M059J (cell line): Measurements from ENCODE around the gene HOXA1. TPM values are rescaled to one million over a fixed set of nuclear protein-coding genes. Genes with fewer than 3 reads are reported as not detected.

Experiments
- DNase-seq: peaks from one replicate; pipeline ENCODE4 v3.0.0-alpha.2; 2012; ENCODE audit warnings: low read depth
- total RNA-seq: library from RNA; depleted of rRNA; stranded (reverse); fragments of >200 nt; shearing (Covaris generic); gene quantifications from 2 replicates; pipeline ENCODE4 v1.2.3, GENCODE V29; 2014

HOXA1 gene
- total RNA-seq, 1 experiment from 2014 or later: 8.2 TPM

DNA sequence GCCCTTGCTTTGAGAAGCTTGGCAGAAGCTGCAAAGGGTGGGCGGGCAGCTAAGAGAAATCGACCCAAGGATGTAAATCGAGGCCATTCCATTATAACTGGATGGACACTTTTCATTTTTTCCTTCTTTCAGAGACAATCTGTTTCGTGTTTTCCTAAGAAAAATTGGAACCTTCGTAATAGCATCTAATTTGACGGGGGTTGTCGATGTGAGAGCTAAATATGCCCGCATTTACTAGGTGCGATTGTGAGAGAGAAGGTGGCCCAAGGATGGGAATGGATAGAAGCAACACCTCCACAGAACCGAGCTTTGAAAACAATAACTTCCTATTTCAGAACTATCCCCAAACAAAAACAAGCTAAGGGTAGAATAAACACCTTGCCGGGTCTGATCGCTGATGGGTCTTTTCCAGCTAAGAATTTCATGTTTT, 35.6 kb upstream of the HOXA1 start:
- no peak for DNase-seq

DNA sequence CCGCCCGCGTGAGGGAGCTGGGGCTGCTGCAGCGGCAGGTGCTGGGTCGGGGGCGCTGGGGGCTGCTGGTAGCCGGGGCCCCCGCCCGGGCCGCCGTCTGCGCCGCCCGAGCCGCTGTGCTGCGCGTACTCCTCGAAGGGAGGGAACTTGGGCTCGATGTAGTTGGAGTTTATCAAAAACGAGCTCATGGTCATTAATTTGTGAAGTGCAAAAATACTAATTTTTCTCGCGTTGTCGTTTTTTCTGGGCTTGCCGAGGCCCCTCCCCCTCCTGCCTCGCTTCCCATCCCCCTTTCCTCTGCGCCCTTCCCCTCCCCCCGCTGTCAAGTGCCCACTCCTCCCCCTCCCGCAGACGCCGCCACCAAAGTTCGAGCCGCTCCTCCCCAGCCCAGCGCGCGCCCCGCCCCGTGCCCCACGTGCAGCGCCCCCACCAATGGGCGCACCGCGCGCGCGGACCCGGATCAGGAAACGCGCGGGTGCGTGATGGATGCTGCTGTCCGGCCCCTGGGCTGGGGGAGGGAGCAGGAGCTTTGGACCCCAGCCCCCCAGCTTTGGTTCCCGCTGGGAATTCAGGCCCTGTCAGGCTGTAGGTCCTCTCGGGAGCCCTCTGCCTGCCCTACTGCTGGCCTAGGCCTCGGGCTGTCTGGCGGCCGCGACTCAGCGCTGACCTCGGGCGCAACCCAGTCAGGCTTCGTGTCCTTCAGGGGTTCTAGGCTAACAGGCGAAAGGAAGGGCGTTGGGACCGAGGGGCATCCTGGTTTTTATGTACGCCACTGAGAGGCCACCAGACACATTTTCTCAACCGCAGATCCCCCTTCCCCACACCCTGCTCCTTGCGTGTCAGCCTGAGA, 35.0 kb upstream of the HOXA1 start, which contains the start of gene HOXA4:
Gene HOXA4, minus strand, starts transcription at position 218 of the 850 bp plus-strand sequence. Its CDS starts 24 bp downstream, at position 194.
- DNase-seq: peak; percentile 89

DNA sequence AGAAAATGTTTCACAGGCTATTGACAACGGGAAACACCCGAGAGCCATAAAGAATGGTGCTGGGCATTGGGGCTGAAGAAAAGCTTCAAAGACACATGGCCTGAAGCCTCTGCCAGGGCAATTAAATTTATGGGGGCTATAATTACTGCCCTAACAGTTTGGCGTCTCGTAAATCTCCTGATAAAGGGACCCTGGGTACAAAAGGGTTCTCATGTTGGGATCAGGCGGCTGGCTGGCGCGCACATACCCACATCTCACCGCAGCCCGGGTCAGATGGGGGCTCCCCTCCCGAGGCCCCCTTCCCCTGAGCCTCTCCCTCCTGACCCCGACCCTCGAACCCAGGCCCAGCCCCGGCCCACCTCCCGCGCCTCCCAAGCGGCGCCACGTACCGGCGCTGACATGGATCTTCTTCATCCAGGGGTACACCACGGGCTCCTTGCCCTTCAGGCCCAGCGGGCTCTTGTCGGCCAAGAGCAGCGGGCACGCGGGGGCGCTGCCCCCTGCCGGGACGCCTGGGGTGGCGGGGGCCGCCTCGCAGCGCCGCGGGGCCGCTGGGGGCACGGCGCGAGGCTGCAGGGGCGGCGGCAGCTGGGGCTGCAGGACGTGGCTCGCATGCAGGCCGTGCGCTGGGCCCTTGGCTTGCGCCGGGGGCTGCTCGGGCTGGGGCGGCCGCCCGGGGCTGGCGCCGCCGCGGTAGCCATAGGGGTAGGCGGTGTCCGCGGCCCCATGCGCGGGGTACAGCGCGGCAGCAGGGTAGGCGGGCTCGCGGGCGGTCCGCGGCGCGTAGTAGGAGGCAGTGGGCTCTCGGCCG, 34.1 kb upstream of the HOXA1 start:
- DNase-seq: peak; percentile 66

DNA sequence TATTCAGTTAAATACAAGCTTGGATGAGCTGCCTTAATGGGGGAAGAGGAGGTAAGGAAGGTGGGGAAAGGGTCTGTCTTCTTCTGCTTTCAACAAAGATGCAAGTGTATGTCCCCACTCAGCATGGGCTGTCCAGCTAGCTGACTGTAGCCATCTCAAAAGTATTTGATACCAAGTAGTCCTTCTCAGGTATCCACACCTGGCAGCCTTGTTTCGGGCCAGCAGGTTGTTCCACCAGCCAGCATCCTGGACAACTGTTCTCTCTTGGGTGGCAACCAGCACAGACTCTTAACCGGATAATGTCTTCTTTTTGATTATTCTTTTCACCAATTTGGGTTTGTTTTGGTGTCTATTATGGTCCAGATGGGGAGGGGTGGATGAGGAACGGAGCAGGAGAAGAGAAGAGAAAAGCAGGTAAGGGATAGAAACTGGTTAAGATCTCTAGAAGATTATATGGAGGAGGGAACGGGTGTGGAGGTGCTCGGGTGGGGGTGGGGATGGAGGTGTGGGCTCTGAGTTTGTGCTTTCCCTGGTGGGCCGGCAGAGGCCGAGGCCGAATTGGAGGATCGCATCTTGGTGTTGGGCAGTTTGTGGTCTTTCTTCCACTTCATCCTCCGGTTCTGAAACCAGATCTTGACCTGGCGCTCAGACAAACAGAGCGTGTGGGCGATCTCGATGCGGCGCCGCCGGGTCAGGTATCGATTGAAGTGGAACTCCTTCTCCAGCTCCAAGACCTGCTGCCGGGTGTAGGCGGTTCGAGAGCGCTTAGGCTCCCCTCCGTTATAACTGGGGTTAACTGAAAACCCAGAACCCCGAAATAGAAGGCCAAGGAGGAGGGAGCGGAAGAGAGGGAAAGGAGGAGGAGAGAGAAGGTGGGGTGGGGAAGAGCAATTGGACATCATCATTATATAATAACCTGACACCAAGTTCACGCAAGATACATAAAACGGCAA, 33.3 kb upstream of the HOXA1 start:
- DNase-seq: no peak

DNA sequence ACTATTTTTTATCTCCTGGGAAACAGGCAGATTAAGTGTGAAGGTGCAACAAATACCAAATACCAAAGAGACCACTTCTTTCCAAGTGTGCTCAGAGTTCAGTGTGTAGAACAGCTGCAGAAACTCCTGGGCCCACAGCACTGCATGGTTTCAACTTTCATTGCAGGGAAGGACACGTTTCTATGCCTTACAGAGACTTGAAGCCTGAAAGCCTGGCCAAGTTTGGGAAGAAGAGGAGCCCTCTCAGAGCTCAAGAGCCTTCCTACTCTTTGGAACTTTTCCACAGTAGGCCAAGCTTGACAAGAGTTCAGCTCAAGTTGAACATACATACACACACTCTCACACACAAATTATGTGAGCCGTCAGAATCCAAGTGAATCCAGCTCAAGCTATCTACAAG, 32.2 kb upstream of the HOXA1 start:
- no peak for DNase-seq

DNA sequence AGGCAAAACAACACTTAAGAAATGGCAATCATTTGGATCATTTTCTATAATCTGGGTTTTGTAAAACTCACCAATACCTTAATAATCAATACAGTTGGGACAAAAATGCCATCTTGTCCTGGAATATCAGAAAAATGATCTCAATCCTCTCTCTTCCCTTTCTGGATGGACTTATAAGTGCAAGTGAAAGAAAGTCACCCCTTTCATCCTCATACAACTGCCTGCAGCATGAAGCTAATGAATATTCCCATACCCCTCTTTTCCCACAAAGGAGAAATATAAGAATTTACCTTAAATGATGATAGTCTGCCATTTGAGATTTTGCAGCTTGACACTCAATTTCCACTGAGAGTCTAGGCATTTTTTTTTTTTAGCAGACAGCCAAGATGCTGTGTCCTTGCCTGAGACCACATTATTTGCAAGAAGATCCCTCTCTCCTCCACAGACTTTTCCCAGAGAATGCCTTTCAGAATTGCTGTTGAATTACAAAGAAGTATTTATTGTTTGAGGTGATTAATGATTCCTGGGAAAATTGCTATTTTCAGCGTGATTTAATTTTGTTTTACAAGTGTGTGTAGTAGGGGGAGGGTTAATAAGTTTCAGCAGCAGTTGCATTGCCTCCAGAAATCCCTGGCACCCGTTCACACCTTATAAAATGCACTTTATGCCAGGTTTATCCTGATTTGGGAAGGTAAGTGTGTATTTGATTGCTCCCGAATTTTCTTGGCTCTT, 31.0 kb upstream of the HOXA1 start:
- DNase-seq: no peak

DNA sequence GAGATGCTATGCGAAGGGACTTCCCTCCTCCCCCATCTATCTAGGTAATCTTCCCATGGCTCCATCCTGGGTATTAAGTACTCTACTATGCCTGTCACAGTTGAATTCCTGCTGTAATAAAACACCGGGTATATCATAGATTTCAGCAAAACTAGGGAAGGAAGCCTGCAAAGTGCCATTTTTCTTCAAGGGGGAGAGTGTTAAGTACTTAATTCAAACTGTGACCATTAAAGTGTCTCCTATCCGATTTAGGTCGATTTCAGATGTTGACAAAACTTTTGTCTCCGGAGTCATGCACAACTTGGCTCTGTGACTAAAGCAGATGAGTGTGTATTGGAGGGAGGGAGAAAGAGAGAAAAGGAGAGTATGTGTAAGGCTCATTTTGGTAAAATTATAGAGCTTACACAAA, 30.2 kb upstream of the HOXA1 start:
- no peak for DNase-seq

DNA sequence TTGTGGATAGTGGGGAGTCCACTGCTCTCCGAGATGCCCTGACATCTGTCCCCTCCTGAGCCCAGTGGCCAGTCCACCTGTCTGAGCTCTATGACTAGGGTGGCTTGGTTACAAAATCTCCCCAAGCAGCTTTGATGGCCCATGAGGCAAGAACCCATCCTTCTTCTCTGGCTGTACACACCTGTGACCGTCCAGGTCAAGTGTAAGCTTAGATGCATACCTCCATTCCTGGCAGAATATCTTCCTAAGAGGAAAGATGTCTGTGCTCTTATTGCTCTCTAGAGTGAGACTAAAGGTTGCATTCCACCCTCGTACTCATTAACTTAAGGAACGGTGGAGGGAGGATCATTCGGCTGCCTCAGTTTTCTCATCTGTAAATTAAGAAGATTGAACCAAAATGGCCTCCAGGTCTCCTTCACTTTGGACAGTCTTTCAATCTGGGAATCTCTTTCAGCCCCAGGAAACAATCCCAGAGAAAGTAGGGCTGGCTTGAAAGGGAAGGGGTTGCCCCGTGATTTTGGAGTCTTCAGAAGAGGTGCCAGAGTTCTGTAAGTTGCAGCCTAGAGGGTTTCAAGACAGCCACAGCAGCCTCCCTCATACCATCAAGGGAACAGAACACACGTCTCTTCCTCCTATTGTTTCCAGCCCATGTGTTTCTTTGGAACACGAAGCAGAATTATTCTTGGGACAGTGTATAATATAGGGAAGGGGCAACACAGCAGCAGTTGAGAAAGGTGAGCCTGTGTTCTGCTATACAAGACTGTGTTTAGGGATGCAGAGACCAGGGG, 29.3 kb upstream of the HOXA1 start:
- no peak for DNase-seq

DNA sequence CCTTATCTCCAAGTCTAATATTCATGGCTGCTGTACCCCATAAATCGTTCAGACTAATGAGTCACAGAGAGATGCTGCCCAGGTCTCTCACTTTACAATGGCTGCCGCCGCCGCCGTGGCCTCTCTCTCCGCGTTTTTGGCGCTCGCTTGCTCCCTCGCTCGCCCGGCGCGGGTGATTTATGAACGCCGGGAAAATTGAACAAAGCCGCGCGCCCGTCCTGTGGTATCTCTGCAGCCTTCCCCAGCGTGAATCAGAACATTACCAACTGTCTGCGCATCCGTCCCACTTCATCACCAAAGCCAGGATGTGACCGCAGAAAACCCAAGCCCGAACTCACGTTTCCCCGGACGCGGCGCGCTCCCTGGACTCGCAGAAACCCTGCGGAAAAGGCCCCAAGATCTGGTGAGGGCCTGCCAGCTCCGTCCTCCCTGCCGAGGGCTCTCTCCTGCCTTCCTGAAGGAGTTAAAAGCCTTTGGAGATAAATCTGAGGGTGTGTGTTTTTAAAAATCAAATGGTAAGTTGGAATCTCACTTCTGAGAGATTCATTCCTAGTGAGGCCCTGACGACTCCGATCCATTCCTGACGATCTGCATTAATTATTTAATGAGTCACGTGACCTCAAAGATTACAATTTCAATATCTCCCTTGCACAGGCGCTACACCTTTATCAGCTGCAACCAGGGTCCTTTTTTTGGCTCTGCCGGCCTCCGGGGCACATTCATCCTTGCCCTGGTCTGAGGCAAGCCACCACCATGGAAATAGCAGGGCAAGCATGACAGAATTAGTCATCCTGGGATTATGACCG, 28.5 kb upstream of the HOXA1 start:
- no peak for DNase-seq

DNA sequence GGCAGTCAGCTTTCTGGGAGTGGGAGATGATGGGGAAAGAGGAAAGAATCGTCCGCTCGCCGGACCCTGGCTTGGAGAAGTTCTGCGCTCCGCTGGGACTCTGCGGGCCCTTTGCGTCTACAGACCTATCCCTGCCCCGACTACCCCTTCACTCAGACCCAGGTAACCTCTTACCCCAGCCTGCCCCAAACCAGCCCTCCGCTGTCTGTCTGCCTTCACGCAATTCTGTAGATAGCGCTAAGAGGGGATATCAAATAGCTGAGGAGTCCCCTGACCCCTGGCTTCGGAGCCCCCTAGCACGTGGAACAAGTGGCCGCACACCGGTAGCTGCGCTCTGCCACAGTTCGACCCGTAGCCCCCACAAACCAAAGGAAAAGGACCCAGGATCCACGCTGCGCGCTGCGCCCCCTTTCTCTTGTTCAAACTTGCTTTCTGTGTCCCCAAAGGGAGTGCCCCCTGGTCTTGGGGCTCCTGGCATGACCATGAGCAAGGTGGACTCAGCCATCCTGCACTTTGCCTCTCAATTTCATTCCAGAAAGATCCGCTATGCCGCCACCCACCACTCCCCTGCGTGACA, 27.8 kb upstream of the HOXA1 start:
- DNase-seq: no peak

DNA sequence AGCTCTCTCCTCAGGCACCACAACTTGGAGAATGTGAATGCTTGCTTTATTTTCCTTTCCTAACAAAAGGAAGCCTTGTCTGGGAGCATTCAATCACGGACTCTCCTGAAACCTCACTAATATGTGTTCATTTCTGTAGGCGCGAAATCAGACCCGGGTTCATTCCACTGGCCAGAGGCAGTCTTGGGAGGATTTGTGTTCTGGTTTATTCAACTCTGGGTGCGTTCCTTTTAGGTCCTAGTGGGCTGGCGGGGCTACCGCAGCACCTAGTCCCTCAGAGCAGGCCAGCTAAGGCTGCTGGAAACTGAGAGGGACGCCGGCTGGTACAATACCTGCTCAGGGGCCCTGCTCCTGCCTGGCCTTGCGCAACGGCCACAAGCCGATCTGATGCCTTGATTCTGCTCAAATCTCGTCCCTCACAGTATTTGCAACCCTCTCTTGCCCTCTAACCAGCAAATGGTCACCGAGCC, 27.2 kb upstream of the HOXA1 start:
- DNase-seq: no peak

DNA sequence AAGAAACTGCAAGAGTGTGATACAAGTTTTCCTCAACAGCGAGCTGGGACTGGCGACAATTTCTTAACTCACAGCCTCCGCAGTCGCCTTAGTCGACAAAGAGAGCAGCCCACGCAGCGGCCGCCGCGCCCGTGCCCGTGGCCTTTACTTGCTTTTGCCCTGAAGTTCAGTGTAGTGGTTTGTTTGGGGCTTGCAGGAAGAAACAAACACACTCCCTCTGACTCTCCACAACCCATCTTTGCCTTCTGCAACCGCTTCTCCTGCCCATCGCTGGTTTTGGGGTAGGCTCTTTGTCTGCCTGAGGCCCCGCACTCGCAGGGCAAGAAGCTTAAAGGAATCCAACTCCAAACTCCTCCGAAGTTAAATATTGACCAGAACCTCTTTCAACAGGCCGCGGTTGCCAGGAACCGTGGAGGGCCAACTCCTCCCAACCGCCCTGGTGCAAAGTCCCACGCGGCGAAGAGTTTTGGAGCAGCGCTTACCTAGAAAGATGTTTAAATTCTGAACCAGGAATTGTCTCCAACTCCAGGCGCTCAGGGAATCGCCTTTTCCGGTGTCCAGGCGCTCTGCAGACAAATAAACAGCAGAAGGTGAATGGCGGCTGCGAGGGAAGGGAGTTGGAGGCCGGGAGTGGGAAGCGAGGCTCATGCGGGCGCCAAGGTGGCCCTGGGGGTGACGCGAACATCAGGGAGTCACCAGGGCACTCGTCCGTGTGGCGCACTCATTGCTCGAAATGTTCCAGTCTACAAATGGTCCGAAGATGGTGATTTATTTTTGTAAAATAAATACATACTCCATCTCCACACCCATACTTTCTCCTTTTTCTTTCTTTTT, 26.5 kb upstream of the HOXA1 start:
- DNase-seq: no peak

DNA sequence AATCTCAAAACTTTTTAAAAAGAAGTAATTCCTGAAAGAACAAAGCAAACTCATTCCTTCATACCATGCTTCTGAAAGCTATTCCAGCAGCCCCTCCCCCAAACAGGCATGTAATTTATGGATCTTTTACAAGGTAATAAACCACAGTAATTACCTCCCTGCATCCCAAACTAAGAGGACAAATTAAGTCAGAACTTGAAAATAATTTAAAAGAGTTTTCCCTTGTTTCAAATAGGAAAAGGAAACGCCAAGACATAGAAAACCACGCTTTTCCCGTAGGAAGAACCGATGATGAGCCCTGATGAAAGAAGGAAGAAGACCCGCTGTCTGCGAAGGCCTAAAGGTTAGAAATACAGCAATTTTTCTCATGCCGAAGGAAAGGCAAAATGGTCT, 25.9 kb upstream of the HOXA1 start:
- no peak for DNase-seq

DNA sequence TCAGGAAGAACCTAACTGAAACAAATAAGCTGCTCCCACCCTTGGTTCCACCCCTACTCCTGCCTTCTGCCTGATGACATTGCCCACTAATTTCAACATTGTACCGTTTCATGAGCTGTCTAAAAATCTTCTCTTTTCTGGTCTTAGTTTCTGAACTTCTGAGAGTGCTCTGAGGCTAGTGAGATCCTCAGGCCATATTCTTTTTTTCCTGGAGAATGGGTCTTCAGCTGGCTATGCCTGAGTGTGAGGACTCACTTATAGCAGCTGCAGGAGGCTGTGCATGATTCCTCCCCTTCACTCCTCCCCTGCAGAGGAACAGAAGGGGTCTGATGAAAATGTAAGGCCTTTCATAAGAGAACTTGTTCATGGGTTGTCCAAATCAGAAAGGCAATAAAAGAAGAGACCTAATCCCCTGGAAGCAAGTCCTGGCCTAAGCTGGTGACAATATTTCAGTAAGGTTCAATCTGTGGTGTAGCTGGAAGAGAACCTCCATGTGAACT, 23.7 kb upstream of the HOXA1 start:
- DNase-seq: no peak

DNA sequence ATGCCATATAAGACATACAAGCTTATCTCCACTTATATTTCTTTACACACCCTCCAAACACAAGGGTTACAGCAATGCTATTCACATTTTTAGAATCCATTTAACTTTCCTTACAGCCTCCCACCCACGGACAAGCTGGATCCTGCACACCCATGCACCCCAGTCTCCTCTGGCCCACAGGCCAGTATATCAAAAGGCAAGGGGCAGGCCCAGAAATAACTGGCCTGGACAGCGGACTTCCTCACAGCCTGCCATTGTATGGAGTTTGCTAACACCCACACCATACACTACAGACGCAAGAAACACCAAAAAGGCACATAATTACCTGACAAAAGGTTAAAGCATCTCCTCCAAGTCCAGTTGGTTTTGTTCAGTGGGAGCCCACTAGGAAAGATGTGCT, 22.8 kb upstream of the HOXA1 start:
- DNase-seq: no peak

DNA sequence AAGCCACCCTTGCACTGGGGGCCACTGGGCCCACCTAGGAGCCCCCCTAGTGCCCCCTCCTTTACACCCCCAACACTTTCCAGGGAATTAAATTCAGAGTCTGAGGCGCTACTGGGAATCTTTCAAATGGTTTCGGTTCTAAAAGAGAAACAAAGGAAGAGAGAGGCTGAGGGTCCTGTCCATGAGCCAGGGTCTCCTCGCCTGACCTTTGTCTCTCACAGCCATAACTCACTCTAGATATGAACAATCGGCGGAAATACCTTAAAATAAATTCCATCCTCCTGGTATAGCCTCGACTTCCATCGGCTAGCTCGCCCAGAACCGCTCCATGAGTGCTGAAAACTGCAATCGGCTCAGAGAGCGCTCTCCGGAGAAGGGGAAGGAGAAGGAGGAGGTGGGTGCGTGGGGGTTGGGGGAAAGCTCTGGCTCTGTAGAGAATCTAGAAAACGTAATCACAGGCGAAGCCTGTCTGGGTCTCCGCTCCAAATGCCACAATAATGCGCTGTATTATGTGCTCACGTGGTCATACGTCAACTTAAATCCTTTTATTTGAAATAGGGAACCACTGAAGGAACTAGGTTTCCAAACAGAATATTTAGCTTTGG, 22.2 kb upstream of the HOXA1 start:
- DNase-seq: no peak
